GM23248 (cell line): Measurements from ENCODE around the gene COX8A. TPM values are rescaled to one million over a fixed set of nuclear protein-coding genes. Genes with fewer than 3 reads are reported as not detected.

Experiments
- DNase-seq: peaks from one replicate; pipeline ENCODE4 v3.0.0-alpha.2; 2015
- H2AFZ ChIP-seq: fragments of 200-600 bp; sonication (generic); 2 replicates; pipeline ENCODE4 v1.6.1; 2016; ENCODE audit warnings: antibody characterized with exemption
- H3F3A ChIP-seq: fragments of 200-600 bp; sonication (generic); 2 replicates; pipeline ENCODE4 v1.6.1; 2016; ENCODE audit warnings: mild to moderate bottlenecking, antibody characterized with exemption, mixed run types; ENCODE audit not compliant: insufficient read depth
- H3K27ac ChIP-seq: fragments of 200-600 bp; sonication (generic); 2 replicates; pipeline ENCODE4 v1.5.1; 2016; ENCODE audit warnings: mild to moderate bottlenecking
- H3K27me3 ChIP-seq: fragments of 200-600 bp; sonication (generic); replicated peaks from 2 replicates; pipeline ENCODE4 v1.6.1; 2016; ENCODE audit warnings: mild to moderate bottlenecking; ENCODE audit not compliant: insufficient read depth
- H3K36me3 ChIP-seq: fragments of 200-600 bp; sonication (generic); 2 replicates; pipeline ENCODE4 v1.6.1; 2016; ENCODE audit warnings: low read depth, mild to moderate bottlenecking
- H3K4me1 ChIP-seq: fragments of 200-600 bp; sonication (generic); 2 replicates; pipeline ENCODE4 v1.6.1; 2016; ENCODE audit warnings: mild to moderate bottlenecking; ENCODE audit not compliant: insufficient read depth
- H3K4me2 ChIP-seq: fragments of 200-600 bp; sonication (generic); one replicate; pipeline ENCODE4 v1.6.1; 2016; ENCODE audit warnings: mild to moderate bottlenecking; ENCODE audit not compliant: unreplicated experiment
- H3K4me3 ChIP-seq: fragments of 200-600 bp; sonication (generic); 2 replicates; pipeline ENCODE4 v1.5.1; 2016; ENCODE audit warnings: mild to moderate bottlenecking
- H3K79me2 ChIP-seq: fragments of 200-600 bp; sonication (generic); 2 replicates; pipeline ENCODE4 v1.6.1; 2016; ENCODE audit warnings: mild to moderate bottlenecking; ENCODE audit not compliant: insufficient read depth
- H3K9ac ChIP-seq: fragments of 200-600 bp; sonication (generic); 2 replicates; pipeline ENCODE4 v1.6.1; 2016; ENCODE audit warnings: mild to moderate bottlenecking
- H3K9me2 ChIP-seq: fragments of 200-600 bp; sonication (generic); 2 replicates; pipeline ENCODE4 v1.6.1; 2016; ENCODE audit warnings: mixed run types, mild to moderate bottlenecking, moderate library complexity; ENCODE audit not compliant: insufficient read depth
- H3K9me3 ChIP-seq: fragments of 200-600 bp; sonication (generic); one replicate; pipeline ENCODE4 v1.6.1; 2017; ENCODE audit warnings: low read depth
- H4K20me1 ChIP-seq: fragments of 200-600 bp; sonication (generic); 2 replicates; pipeline ENCODE4 v1.6.0; 2016; ENCODE audit not compliant: insufficient read depth
- EZH2 ChIP-seq: fragments of 200-600 bp; sonication (generic); IDR thresholded peaks from 2 replicates; pipeline ENCODE4 v1.6.1; 2018; ENCODE audit warnings: antibody characterized with exemption, mild to moderate bottlenecking; ENCODE audit not compliant: insufficient read depth, poor library complexity, severe bottlenecking
- EZH2phosphoT487 ChIP-seq: fragments of 200-600 bp; sonication (generic); IDR thresholded peaks from 2 replicates; pipeline ENCODE4 v1.6.1; 2018; ENCODE audit warnings: antibody characterized with exemption, moderate library complexity, mild to moderate bottlenecking, low read depth; ENCODE audit not compliant: insufficient read depth
- WGBS, 2 experiments: methylation state at CpG; one replicate each; pipeline ENCODE4 v1.1.6; 2015 to 2017; ENCODE audit warnings: low lambda C conversion rate in 2 of 2, low coverage in 1 of 2; ENCODE audit errors: missing lambda C conversion rate in 2 of 2; 5-methylcytosine and 5-hydroxymethylcytosine counted together
- in situ Hi-C: fragments of 300-500 bp; cut with MboI; formaldehyde crosslinking; loops from 2 replicates; pipeline ENCODE4 v1.15.0; 2020
- polyA plus RNA-seq: library from polyadenylated mRNA; unstranded; fragments of >200 nt; fragmentation: Nextera tagmentation; extraction: Ambion mirVana; gene quantifications from 2 replicates; pipeline ENCODE4 v1.2.1, GENCODE V29; 2016
- small RNA-seq: library from RNA; depleted of rRNA; stranded (forward); fragments of <200 nt; gene quantifications from one replicate; pipeline ENCODE3, GENCODE V24; 2014; ENCODE audit warnings: low read depth, low replicate concordance
- total RNA-seq: library from RNA; depleted of rRNA; stranded (reverse); fragments of >200 nt; shearing (Covaris generic); gene quantifications from 2 replicates; pipeline ENCODE4 v1.2.3, GENCODE V29; 2014; rRNA removed

COX8A gene
- total and polyA plus RNA-seq, 2 experiments from 2014 or later = 388 to 397 TPM

- H3K4me3 ChIP-seq = no peak overlapping the region
- no peaks in the 10 kb centered on the region for H3K9me3 ChIP-seq
- DNase-seq = no peak
- H3K9me2 ChIP-seq = no peaks in the 10 kb centered on the region
- H3K79me2 ChIP-seq = no peaks in the 10 kb centered on the region
- TF ChIP-seq EZH2phosphoT487 = no peak
- no peak for TF ChIP-seq EZH2
- in situ Hi-C loops = no loop called here
- no peaks in the 10 kb centered on the region for H3K4me1 ChIP-seq
- H2AFZ ChIP-seq = no peak overlapping the region
- H3K36me3 ChIP-seq = no peaks in the 10 kb centered on the region
- H3F3A ChIP-seq = no peaks in the 10 kb centered on the region
- H3K27ac ChIP-seq = no peak overlapping the region
- no peak overlapping the region for H3K9ac ChIP-seq
- WGBS, 2 experiments = 57 to 60% methylated on average over 14 of the region's 14 CpGs
- no peaks in the 10 kb centered on the region for H3K27me3 ChIP-seq
- no peak overlapping the region for H3K4me2 ChIP-seq
- no peaks in the 10 kb centered on the region for H4K20me1 ChIP-seq
Observed at GRCh38 chr11:64022125-64022784, 47.8 kb downstream of the COX8A start.

GRCh38 chr11:64023712-64024710, 49.6 kb downstream of the COX8A start:
- DNase-seq = no peak
- Histone ChIP-seq H3K4me1 (no peaks in the 10 kb centered on the region), H2AFZ (no peak overlapping the region), H3K9me3 (no peaks in the 10 kb centered on the region), H3K79me2 (no peaks in the 10 kb centered on the region), H3K9ac (no peak overlapping the region), H3K4me3 (no peak overlapping the region), H4K20me1 (no peaks in the 10 kb centered on the region), H3K27ac (no peak overlapping the region), H3K4me2 (no peak overlapping the region), H3K36me3 (no peaks in the 10 kb centered on the region), H3K27me3 (no peaks in the 10 kb centered on the region), H3F3A (no peaks in the 10 kb centered on the region), H3K9me2 (no peaks in the 10 kb centered on the region)
- no peak for TF ChIP-seq EZH2phosphoT487
- TF ChIP-seq EZH2 = no peak
- in situ Hi-C loops = no loop called here
- 86 to 89% methylated on average over 20 of the region's 20 CpGs for WGBS, 2 experiments

GRCh38 chr11:64025205-64025604, 50.8 kb downstream of the COX8A start:
- Histone ChIP-seq H3K4me3 (no peak overlapping the region), H3K4me1 (no peaks in the 10 kb centered on the region), H3K9me2 (no peaks in the 10 kb centered on the region), H3K36me3 (no peaks in the 10 kb centered on the region), H4K20me1 (no peaks in the 10 kb centered on the region), H3K27me3 (no peaks in the 10 kb centered on the region), H3K27ac (no peak overlapping the region), H3K4me2 (no peak overlapping the region), H2AFZ (no peak overlapping the region), H3K9me3 (no peaks in the 10 kb centered on the region), H3K9ac (no peak overlapping the region), H3F3A (no peaks in the 10 kb centered on the region), H3K79me2 (no peaks in the 10 kb centered on the region)
- in situ Hi-C loops = no loop called here
- TF ChIP-seq EZH2 (no peak), EZH2phosphoT487 (no peak)
- 73 to 74% methylated on average over 4 of the region's 4 CpGs for WGBS, 2 experiments
- DNase-seq = no peak

Small RNA genes within 50 kb of the gene (small RNA-seq; reads per million reads assigned to genes)
- gene RNU6-45P = not detected

Other genes with a start within 250 kb of the COX8A start
- gene ZFTA, start 205.8 kb upstream of the COX8A start, total RNA-seq = 16.6 and 23.0 TPM in 2 replicates
- 0.87 and 0.96 TPM in 2 replicates for gene ZFTA, start 205.8 kb upstream of the COX8A start, polyA plus RNA-seq
- gene SPINDOC, start 161.2 kb upstream of the COX8A start, total RNA-seq = 10.6 and 15.3 TPM in 2 replicates
- gene SPINDOC, start 161.2 kb upstream of the COX8A start, polyA plus RNA-seq = 0.30 and 0.86 TPM in 2 replicates
- 14.8 and 15.8 TPM in 2 replicates for gene MARK2, start 135.5 kb upstream of the COX8A start, total RNA-seq
- gene MARK2, start 135.5 kb upstream of the COX8A start, polyA plus RNA-seq = 8.6 and 8.9 TPM in 2 replicates
- 0.89 and 1.8 TPM in 2 replicates for gene RCOR2, start 57.5 kb upstream of the COX8A start, total RNA-seq
- 0.24 TPM in 1 of 2 replicates, not detected in the other for gene RCOR2, start 57.5 kb upstream of the COX8A start, polyA plus RNA-seq
- 11.7 and 27.9 TPM in 2 replicates for gene NAA40, start 35.6 kb upstream of the COX8A start, total RNA-seq
- 10.3 and 12.0 TPM in 2 replicates for gene NAA40, start 35.6 kb upstream of the COX8A start, polyA plus RNA-seq
- gene OTUB1, start 11.8 kb downstream of the COX8A start, total RNA-seq = 35.5 and 48.3 TPM in 2 replicates
- gene OTUB1, start 11.8 kb downstream of the COX8A start, polyA plus RNA-seq = 123 and 130 TPM in 2 replicates
- gene FLRT1, start 61.3 kb downstream of the COX8A start, total RNA-seq = 0.22 TPM in 1 of 2 replicates, not detected in the other
- 0.09 TPM in 1 of 2 replicates, not detected in the other for gene FLRT1, start 61.3 kb downstream of the COX8A start, polyA plus RNA-seq
- 21.0 and 403 TPM in 2 replicates for gene MACROD1, start 191.5 kb downstream of the COX8A start, total RNA-seq
- 18.6 and 21.2 TPM in 2 replicates for gene MACROD1, start 191.5 kb downstream of the COX8A start, polyA plus RNA-seq
- 115 and 123 TPM in 2 replicates for gene STIP1, start 211.6 kb downstream of the COX8A start, total RNA-seq
- gene STIP1, start 211.6 kb downstream of the COX8A start, polyA plus RNA-seq = 128 and 132 TPM in 2 replicates
- gene FERMT3, start 232.1 kb downstream of the COX8A start, total RNA-seq = 0.51 and 3.9 TPM in 2 replicates
- 1.5 and 2.5 TPM in 2 replicates for gene FERMT3, start 232.1 kb downstream of the COX8A start, polyA plus RNA-seq